CD8-positive, alpha-beta memory T cell (primary cell): ENCODE results near the gene SCPEP1. TPM values are rescaled to one million over a fixed set of nuclear protein-coding genes. Genes with fewer than 3 reads are reported as not detected.

Experiments
- CTCF ChIA-PET: fragments of 350-600 bp; sonication (Branson Sonifier 250); formaldehyde crosslinking; loops from one replicate; lab custom pipeline; 2021; ENCODE audit warnings: antibody characterized with exemption; lab: Charles Lee
- POLR2A ChIA-PET: fragments of 350-600 bp; sonication (Branson Sonifier 250); formaldehyde crosslinking; loops from one replicate; lab custom pipeline; 2021; ENCODE audit warnings: antibody characterized with exemption; lab: Charles Lee
- DNase-seq, 5 donors: peaks; one replicate each; pipeline versions ENCODE4 v3.0.0 to v3.0.0-alpha.2; 2020 to 2022; ENCODE audit warnings: mixed read lengths in 1 of 5
- H3K27ac ChIP-seq: one replicate; pipeline ENCODE4 v1.7.0; 2013; ENCODE audit warnings: low read depth, mild to moderate bottlenecking, low read length, moderate library complexity
- H3K27me3 ChIP-seq: 2 replicates; pipeline ENCODE4 v1.7.0; 2013; ENCODE audit warnings: low read length, mild to moderate bottlenecking; ENCODE audit not compliant: insufficient read depth, poor library complexity, severe bottlenecking
- H3K36me3 ChIP-seq: 2 replicates; pipeline ENCODE4 v1.7.0; 2013; ENCODE audit warnings: mild to moderate bottlenecking, low read length, moderate library complexity; ENCODE audit not compliant: insufficient read depth
- H3K4me1 ChIP-seq: 2 replicates; pipeline ENCODE4 v1.7.0; 2013; ENCODE audit warnings: mild to moderate bottlenecking, low read length, moderate library complexity; ENCODE audit not compliant: insufficient read depth
- H3K4me3 ChIP-seq: 2 replicates; pipeline ENCODE4 v1.7.0; 2013; ENCODE audit warnings: mild to moderate bottlenecking, low read length
- H3K9me3 ChIP-seq: 2 replicates; pipeline ENCODE4 v1.7.0; 2013; ENCODE audit warnings: mild to moderate bottlenecking, low read length
- H3K27ac Mint-ChIP-seq, 8 donors: one replicate each; pipeline ENCODE4 v1.8.0; 2020 to 2021; ENCODE audit warnings: mixed read lengths in 8 of 8, mild to moderate bottlenecking in 6 of 8, inconsistent platforms in 3 of 8, moderate library complexity in 3 of 8
- H3K27me3 Mint-ChIP-seq, 2 donors: one replicate each; pipeline ENCODE4 v1.8.0; 2020 to 2021; ENCODE audit warnings: mixed read lengths in 2 of 2, mild to moderate bottlenecking in 1 of 2, moderate library complexity in 1 of 2
- H3K36me3 Mint-ChIP-seq, 3 donors: one replicate each; pipeline ENCODE4 v1.8.0; 2020 to 2021; ENCODE audit warnings: mixed read lengths in 3 of 3, inconsistent platforms in 1 of 3, mild to moderate bottlenecking in 1 of 3
- H3K4me1 Mint-ChIP-seq, 3 donors: one replicate each; pipeline ENCODE4 v1.8.0; 2020 to 2021; ENCODE audit warnings: mixed read lengths in 3 of 3, inconsistent platforms in 1 of 3, mild to moderate bottlenecking in 1 of 3
- H3K4me3 Mint-ChIP-seq, 7 donors: one replicate each; pipeline ENCODE4 v1.8.0; 2020 to 2021; ENCODE audit warnings: mixed read lengths in 7 of 7, mild to moderate bottlenecking in 6 of 7, moderate library complexity in 4 of 7, inconsistent platforms in 2 of 7
- H3K9me3 Mint-ChIP-seq, 5 donors: one replicate each; pipeline ENCODE4 v1.8.0; 2020 to 2022; ENCODE audit warnings: mixed read lengths in 5 of 5, mild to moderate bottlenecking in 3 of 5, moderate library complexity in 2 of 5, inconsistent platforms in 1 of 5
- polyA plus RNA-seq: library from polyadenylated mRNA; unstranded; fragments of 300-500 nt; fragmentation: Illumina TruSeq; gene quantifications from one replicate; pipeline ENCODE4 v1.2.3, GENCODE V29; 2021
- total RNA-seq, 2 experiments: library from RNA; stranded (reverse); gene quantifications; one replicate each; pipeline ENCODE4 v1.2.3, GENCODE V29; 2021

The SCPEP1 gene
- total and polyA plus RNA-seq, 3 experiments from 2014 or later, result 23.4 to 27.4 (median 26.6) TPM

DNA sequence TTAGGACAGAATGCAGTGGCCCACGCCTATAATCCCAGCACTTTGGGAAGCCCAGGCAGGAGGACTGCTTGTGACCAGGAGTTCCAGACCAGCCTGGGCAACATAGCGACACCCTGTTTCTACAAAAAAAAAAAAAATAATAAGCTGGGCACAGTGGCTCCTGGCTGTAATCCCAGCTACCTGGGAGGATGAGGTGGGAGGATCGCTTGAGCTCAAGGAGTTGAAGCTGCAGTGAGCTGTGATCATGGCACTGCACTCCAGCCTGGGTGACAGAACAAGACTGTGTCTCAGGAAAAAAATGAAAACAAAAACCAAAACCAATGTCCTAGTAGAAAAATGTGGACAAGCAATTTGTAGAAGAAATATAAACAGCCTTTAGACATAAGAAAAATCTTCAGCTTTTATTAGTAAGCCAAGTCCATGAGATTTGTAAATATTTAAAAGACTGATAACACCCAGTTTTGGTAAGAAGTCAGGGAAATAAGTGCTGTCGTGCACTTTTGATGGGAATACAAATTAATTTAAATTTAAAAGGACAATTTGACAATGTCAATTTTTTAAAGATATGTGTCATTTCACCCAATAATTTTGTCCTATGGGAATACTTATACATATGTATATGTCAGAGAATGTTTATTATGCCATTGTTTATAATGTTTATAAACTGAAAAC lies 11.1 kb downstream of the SCPEP1 start:
- H3K9me3 ChIP-seq, result no peaks in the 10 kb centered on the region
- Mint-ChIP-seq H3K4me1 (no peaks in the 10 kb centered on the region), H3K36me3 (peaks cover 5 to 64% (median 22%) of the 10 kb centered on the region in 3 donors), H3K4me3 (no peak overlapping the region), H3K27ac (no peak overlapping the region), H3K27me3 (peaks cover 0 to under 1% of the 10 kb centered on the region in 2 donors), H3K9me3 (no peaks in the 10 kb centered on the region)
- no peak overlapping the region for H3K4me3 ChIP-seq
- no peaks in the 10 kb centered on the region for H3K36me3 ChIP-seq
- no peak for DNase-seq
- no peaks in the 10 kb centered on the region for H3K4me1 ChIP-seq
- no peaks in the 10 kb centered on the region for H3K27me3 ChIP-seq
- POLR2A ChIA-PET, result no interaction called here
- CTCF ChIA-PET, result no interaction called here
- no peak overlapping the region for H3K27ac ChIP-seq

DNA sequence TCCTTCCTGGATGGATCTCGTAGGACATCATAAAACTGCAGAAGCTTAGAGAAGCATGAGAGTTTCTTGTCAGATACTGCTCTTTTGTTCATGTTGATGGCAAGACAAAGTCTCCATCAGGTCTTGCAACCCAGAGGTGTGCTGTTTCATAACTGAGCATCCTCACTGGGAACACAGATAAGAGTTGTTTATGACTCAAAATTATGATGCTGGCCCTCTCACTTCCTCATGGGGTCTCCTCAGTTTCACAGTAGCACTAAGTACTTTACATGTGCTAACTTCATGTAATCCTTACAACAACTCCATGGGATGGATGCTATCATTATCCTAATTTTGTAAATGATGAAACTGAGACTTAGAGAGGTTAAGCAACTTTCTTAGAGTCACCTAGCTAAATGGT lies 14.4 kb downstream of the SCPEP1 start:
- POLR2A ChIA-PET, result no interaction called here
- no peaks in the 10 kb centered on the region for H3K4me1 Mint-ChIP-seq
- Histone ChIP-seq H3K9me3 (no peaks in the 10 kb centered on the region), H3K4me3 (no peak overlapping the region), H3K27me3 (no peaks in the 10 kb centered on the region), H3K4me1 (no peaks in the 10 kb centered on the region), H3K27ac (no peak overlapping the region), H3K36me3 (no peaks in the 10 kb centered on the region)
- H3K27me3 Mint-ChIP-seq, result no peaks in the 10 kb centered on the region
- no peak overlapping the region for H3K4me3 Mint-ChIP-seq
- H3K9me3 Mint-ChIP-seq, result no peaks in the 10 kb centered on the region
- H3K27ac Mint-ChIP-seq, result no peak overlapping the region
- peaks cover 5 to 63% (median 21%) of the 10 kb centered on the region in 3 donors for H3K36me3 Mint-ChIP-seq
- no peak for DNase-seq
- CTCF ChIA-PET, result no interaction called here

DNA sequence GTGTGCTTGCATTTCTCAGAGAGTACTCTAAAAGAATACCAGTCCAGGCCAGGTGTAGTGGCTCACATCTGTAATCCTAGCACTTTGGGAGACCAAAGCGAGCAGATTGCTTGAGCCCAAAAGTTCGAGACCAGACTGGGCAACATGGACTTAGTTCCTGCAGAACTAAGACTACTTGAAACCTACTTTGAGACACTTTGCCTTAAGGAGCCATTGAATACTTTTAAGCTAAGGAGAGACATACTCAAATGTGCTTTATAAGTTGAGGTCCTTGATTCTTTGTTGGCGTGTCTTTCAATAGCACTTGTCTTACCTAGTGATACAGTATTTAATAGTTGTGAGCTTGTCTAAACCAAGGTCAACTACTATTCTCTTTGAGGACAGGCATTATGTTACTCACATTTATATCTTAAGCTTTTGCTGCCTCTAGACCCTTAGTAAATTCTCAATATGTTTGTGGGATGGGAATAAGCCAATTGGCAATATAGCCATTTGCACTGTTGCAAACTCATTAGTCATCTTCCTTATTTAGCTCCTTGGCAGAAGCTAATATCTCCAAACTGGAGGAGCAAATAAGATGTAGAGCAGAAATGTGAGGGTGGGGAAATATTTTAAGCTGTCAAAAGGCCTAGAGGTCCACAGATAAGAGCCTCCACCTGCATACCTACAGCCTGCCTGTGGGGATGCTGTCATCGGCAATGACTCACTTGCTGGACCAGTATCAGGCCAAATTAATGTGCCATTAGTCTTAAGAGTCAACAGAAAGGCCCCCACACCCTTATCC lies 16.3 kb downstream of the SCPEP1 start:
- Mint-ChIP-seq H3K4me1 (no peaks in the 10 kb centered on the region), H3K4me3 (no peak overlapping the region), H3K27ac (no peak overlapping the region), H3K9me3 (no peaks in the 10 kb centered on the region), H3K36me3 (peaks cover 5 to 62% (median 20%) of the 10 kb centered on the region in 3 donors), H3K27me3 (no peaks in the 10 kb centered on the region)
- H3K4me1 ChIP-seq, result no peaks in the 10 kb centered on the region
- H3K36me3 ChIP-seq, result no peaks in the 10 kb centered on the region
- H3K4me3 ChIP-seq, result no peak overlapping the region
- no peaks in the 10 kb centered on the region for H3K27me3 ChIP-seq
- no peaks in the 10 kb centered on the region for H3K9me3 ChIP-seq
- POLR2A ChIA-PET, result no interaction called here
- DNase-seq, result no peak
- H3K27ac ChIP-seq, result no peak overlapping the region
- CTCF ChIA-PET, result no interaction called here

DNA sequence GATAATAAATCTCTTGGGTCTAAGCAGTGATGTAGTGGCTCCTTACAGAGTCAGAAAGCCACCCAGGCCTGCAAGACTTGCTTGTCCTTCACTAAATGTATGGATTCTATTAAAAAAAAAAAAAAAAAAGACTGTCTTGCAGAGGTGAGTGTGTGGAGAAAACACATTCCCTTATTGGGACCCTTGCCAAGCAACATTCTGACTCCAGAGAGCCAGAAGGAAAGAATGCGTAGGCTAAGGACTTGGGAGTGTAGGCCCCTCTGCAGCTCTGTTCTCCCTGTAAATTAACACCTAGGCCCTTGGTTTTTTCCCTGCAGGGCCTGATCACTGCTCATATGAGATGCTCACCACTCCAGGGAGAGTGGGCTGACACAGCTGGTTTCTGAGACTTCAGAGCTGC lies 17.8 kb downstream of the SCPEP1 start:
- Histone ChIP-seq H3K9me3 (no peaks in the 10 kb centered on the region), H3K36me3 (no peaks in the 10 kb centered on the region), H3K4me1 (no peaks in the 10 kb centered on the region), H3K4me3 (no peak overlapping the region), H3K27ac (no peak overlapping the region), H3K27me3 (no peaks in the 10 kb centered on the region)
- ChIA-PET CTCF (no interaction called here), POLR2A (no interaction called here)
- H3K4me1 Mint-ChIP-seq, result no peaks in the 10 kb centered on the region
- no peaks in the 10 kb centered on the region for H3K9me3 Mint-ChIP-seq
- H3K4me3 Mint-ChIP-seq, result no peak overlapping the region
- H3K27ac Mint-ChIP-seq, result no peak overlapping the region
- no peak for DNase-seq
- H3K36me3 Mint-ChIP-seq, result peaks cover 5 to 55% (median 18%) of the 10 kb centered on the region in 3 donors
- H3K27me3 Mint-ChIP-seq, result no peaks in the 10 kb centered on the region

DNA sequence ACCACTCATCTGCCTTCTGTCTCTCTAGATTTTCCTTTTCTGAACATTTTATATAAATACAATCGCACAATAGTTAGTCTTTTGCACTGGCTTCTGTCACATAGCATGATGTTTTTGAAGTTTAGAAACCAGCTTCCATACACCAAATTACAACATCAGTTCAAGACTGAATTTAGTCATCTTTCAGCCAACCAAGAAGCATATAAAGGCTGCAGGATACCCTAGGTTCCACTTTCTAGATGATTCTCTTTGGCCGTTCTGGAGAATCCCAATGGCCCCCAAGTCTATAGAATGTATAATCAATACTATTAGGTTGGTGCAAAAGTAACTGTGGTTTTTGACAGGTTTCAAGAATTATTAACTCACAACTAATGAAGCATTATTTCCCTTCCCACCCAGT lies 19.4 kb downstream of the SCPEP1 start:
- no peak for DNase-seq
- CTCF ChIA-PET, result no interaction called here
- no peaks in the 10 kb centered on the region for H3K36me3 ChIP-seq

DNA sequence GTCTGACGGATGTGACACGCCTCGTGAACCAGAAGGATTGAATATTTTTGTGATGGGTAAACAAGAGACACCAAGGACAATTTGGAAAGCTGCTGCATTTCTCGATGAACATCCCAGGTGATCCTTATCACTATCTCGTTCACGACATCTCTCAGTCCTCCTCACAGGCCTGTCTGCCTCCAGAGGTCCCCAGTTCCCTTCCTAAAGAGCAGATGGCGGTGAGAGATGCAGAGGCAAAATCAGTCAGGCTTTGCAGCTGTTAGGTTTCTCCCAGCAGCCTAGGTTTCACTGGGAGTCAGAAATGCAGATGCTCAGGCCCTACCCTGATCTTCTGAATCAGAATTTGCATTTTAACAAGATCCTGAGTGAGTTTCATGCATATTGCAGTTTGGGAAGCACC lies 23.6 kb downstream of the SCPEP1 start:
- no peak overlapping the region for H3K27ac ChIP-seq
- no peaks in the 10 kb centered on the region for H3K36me3 ChIP-seq
- H3K4me1 ChIP-seq, result no peaks in the 10 kb centered on the region
- POLR2A ChIA-PET, result interaction anchor here (0.6 kb wide), 1 partner anchor 21 kb away, joined by 3 read pairs; no protein-coding TSS in a partner anchor
- H3K9me3 Mint-ChIP-seq, result no peaks in the 10 kb centered on the region
- H3K4me1 Mint-ChIP-seq, result peaks cover 6 to 8% (median 7%) of the 10 kb centered on the region in 3 donors
- no peak overlapping the region for H3K27ac Mint-ChIP-seq
- CTCF ChIA-PET, result no interaction called here
- H3K36me3 Mint-ChIP-seq, result peaks cover 0 to 43% (median 10%) of the 10 kb centered on the region in 3 donors
- no peaks in the 10 kb centered on the region for H3K27me3 Mint-ChIP-seq
- H3K4me3 Mint-ChIP-seq, result no peak overlapping the region
- H3K27me3 ChIP-seq, result no peaks in the 10 kb centered on the region
- no peak overlapping the region for H3K4me3 ChIP-seq
- no peaks in the 10 kb centered on the region for H3K9me3 ChIP-seq
- DNase-seq, result no peak

More for the DNA sequence above, 19.4 kb downstream of the SCPEP1 start:
- POLR2A ChIA-PET, result no interaction called here
- H3K4me1 Mint-ChIP-seq, result no peaks in the 10 kb centered on the region
- H3K36me3 Mint-ChIP-seq, result peaks cover 0 to 59% (median 10%) of the 10 kb centered on the region in 3 donors
- no peak overlapping the region for H3K27ac ChIP-seq
- no peak overlapping the region for H3K4me3 ChIP-seq
- H3K27ac Mint-ChIP-seq, result no peak overlapping the region
- H3K4me1 ChIP-seq, result no peaks in the 10 kb centered on the region
- no peaks in the 10 kb centered on the region for H3K9me3 ChIP-seq
- H3K9me3 Mint-ChIP-seq, result no peaks in the 10 kb centered on the region
- no peaks in the 10 kb centered on the region for H3K27me3 Mint-ChIP-seq
- H3K4me3 Mint-ChIP-seq, result no peak overlapping the region
- no peaks in the 10 kb centered on the region for H3K27me3 ChIP-seq

DNA sequence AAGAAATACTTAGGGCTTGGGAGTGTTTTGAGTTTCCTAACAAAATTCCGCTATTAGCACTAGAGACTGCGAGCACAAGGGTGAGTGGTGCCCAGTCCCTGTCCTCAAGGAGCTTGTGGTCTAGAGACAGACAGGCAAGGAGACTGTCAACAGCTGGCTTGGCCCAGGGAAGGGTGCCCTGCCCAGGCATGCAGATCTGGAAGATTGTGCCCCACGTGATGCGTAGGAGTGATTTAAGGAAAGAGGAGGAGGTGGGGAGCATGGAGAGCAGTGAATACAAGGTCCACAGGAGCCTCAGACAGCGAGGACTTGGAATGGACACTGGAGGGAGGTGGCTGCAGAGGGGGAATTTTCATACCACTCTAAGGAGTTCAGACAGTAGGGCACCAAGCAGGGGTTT lies 25.0 kb downstream of the SCPEP1 start:
- no peaks in the 10 kb centered on the region for H3K4me1 ChIP-seq
- CTCF ChIA-PET, result interaction anchor here (1.0 kb wide), 1 partner anchor 21 kb away, joined by 5 read pairs; no protein-coding TSS in a partner anchor
- Mint-ChIP-seq H3K9me3 (no peaks in the 10 kb centered on the region), H3K27me3 (no peaks in the 10 kb centered on the region), H3K4me1 (peaks cover 6 to 8% (median 7%) of the 10 kb centered on the region in 3 donors), H3K4me3 (no peak overlapping the region), H3K27ac (peak overlapping the region in 1 of 8 donors; percentile 33), H3K36me3 (peaks cover 0 to 35% (median 7%) of the 10 kb centered on the region in 3 donors)
- H3K27me3 ChIP-seq, result no peaks in the 10 kb centered on the region
- POLR2A ChIA-PET, result no interaction called here
- H3K27ac ChIP-seq, result no peak overlapping the region
- H3K9me3 ChIP-seq, result no peaks in the 10 kb centered on the region
- DNase-seq, result no peak
- H3K4me3 ChIP-seq, result no peak overlapping the region
- H3K36me3 ChIP-seq, result no peaks in the 10 kb centered on the region

DNA sequence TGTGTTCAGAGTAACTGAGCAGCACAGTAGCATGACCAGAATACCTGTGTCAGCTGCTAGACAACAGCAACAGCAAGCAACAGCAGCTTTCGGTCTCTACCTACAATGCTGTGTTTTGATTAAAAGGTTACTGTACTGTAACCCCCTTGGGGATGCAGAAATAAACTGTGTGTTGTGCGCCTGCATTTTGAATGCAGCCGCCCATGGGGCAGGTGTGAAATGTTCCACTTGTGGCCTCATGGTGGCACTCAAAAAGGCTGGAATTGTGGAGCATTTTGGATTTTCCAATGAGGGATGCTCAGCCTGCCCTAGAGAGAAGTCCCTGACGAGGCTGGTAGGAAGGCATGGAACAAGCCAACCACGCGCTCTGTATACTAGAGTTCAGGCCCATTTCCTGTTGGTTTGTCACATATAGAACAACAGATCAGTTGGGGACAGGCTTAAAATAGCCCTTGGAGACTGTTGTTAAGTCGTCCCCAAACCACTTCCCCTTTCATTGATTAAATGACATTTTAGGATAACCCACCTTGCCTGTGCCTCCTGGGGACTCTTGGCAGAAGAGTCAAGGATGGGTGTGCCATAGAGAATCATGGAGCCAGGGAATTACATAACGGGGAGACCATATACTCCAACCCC lies 27.1 kb downstream of the SCPEP1 start:
- H3K27me3 Mint-ChIP-seq, result peaks cover 0 to 1% of the 10 kb centered on the region in 2 donors
- peaks cover 8 to 11% (median 10%) of the 10 kb centered on the region in 3 donors for H3K4me1 Mint-ChIP-seq
- no peaks in the 10 kb centered on the region for H3K4me1 ChIP-seq
- no peaks in the 10 kb centered on the region for H3K27me3 ChIP-seq
- peaks cover 0 to 27% (median 6%) of the 10 kb centered on the region in 3 donors for H3K36me3 Mint-ChIP-seq
- no peak for DNase-seq
- peak overlapping the region in 3 of 8 donors; percentile 63 to 68 (median 68) for H3K27ac Mint-ChIP-seq
- no peaks in the 10 kb centered on the region for H3K9me3 ChIP-seq
- H3K27ac ChIP-seq, result no peak overlapping the region
- no peak overlapping the region for H3K4me3 Mint-ChIP-seq
- H3K4me3 ChIP-seq, result no peak overlapping the region
- H3K36me3 ChIP-seq, result no peaks in the 10 kb centered on the region
- ChIA-PET POLR2A (no interaction called here), CTCF (no interaction called here)
- no peaks in the 10 kb centered on the region for H3K9me3 Mint-ChIP-seq
